ENCODE measurements around the gene CCDC73. TPM values are rescaled to one million over a fixed set of nuclear protein-coding genes. Genes with fewer than 3 reads are reported as not detected.

CCDC73 gene
- total RNA-seq, 1 donor = not detected

DNA sequence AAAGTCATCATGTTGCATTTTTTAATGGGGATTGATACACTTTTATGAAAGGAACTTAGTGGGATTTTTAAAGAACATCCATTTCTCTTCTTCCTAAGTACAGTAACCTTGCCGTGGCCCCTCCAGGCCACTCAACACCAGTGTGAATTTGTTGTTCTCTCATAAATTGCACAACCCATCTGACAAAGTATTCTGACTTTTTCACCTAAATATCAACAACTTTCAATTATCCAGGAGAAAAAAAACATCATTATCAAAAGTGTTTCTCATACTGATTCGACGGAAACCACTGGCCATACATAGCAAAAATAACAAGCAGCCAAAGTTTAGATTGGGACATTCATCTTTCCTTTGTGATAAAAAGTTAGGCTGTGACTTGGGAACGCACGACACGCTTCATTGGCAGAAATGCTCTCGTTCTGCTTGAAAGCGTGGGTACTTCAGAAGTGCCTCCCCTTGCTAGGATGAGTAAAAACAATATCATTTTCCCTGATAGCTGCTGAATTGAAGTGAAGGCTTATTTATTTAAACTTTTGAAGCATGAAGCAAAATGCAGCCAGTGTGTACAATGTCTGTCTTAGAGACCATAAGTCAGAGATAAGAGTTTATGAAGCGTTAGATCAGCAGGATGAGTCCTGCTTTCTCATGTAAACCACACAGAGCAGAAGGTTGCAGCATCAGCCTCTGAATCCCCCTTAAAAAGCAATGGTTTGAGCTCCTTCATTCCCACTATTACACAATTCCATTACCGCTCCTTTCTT, 231.4 kb downstream of the CCDC73 start:
- peak; percentile 68 for DNase-seq (ENCODE audit: low read depth)

DNA sequence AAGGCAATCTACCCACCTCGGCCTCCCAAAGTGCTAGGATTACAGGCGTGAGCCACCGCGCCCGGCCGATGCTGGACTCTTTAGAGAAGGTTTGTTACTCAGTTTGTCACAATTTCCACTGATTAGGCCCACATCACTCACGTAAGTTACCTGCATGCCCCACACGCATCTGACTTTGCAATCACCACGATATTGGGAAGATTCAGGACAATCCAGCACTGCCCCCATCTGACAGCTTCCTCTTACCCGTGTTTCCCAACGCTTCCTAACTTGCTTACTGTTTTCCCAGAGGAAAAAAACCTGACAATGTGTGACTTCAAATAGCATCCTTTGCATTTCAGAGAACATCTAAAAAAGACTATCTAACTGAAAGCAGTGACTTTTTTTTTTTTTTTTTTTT, 232.6 kb downstream of the CCDC73 start:
- DNase-seq (ENCODE audit: low read depth) = no peak
- TF ChIP-seq, protein P1, sequence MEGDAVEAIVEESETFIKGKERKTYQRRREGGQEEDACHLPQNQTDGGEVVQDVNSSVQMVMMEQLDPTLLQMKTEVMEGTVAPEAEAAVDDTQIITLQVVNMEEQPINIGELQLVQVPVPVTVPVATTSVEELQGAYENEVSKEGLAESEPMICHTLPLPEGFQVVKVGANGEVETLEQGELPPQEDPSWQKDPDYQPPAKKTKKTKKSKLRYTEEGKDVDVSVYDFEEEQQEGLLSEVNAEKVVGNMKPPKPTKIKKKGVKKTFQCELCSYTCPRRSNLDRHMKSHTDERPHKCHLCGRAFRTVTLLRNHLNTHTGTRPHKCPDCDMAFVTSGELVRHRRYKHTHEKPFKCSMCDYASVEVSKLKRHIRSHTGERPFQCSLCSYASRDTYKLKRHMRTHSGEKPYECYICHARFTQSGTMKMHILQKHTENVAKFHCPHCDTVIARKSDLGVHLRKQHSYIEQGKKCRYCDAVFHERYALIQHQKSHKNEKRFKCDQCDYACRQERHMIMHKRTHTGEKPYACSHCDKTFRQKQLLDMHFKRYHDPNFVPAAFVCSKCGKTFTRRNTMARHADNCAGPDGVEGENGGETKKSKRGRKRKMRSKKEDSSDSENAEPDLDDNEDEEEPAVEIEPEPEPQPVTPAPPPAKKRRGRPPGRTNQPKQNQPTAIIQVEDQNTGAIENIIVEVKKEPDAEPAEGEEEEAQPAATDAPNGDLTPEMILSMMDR (IDR thresholded peaks at IDR 0.05; ENCODE audit: insufficient read depth, low read length) = no peak
- H3K4me3 ChIP-seq (ENCODE audit: low read depth, low read length) = no peak overlapping the region

More for the DNA sequence above, 231.4 kb downstream of the CCDC73 start:
- no peak overlapping the region for H3K4me3 ChIP-seq (ENCODE audit: low read depth, low read length)
- TF ChIP-seq, protein P1 (IDR thresholded peaks at IDR 0.05; ENCODE audit: insufficient read depth, low read length) = no peak

DNA sequence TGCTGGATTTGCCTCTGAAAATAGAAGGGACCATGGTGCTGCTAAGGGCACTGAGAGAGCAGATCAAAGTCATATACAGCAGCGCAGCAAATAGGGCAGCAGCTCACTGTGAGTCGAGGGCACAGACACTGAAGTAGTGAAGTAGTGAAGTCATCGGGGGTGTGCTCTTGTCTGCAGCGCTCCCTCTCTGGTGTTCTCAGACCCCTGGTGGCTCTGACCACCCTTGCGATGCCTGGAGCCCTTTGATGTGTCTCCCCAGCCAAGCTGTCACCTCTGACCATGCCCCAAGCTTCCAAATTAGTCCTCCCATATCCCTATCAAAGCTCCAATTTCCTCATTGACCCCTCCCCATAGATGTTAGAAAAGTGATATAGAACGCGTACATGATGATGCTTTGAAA, 238.6 kb downstream of the CCDC73 start:
- H3K4me3 ChIP-seq (ENCODE audit: low read depth, low read length) = no peak overlapping the region
- DNase-seq (ENCODE audit: low read depth) = no peak
- TF ChIP-seq, protein P1 (IDR thresholded peaks at IDR 0.05; ENCODE audit: insufficient read depth, low read length) = no peak

GRCh38 chr11:32555091-32555490, 239.4 kb downstream of the CCDC73 start:
- TF ChIP-seq, protein P1 (IDR thresholded peaks at IDR 0.05; ENCODE audit: insufficient read depth, low read length) = no peak
- no peak for DNase-seq (ENCODE audit: low read depth)
- H3K4me3 ChIP-seq (ENCODE audit: low read depth, low read length) = no peak overlapping the region

Other genes with a start within 250 kb of the CCDC73 start
- gene EIF3M, start 210.8 kb downstream of the CCDC73 start, total RNA-seq (ENCODE audit: low replicate concordance) = 575 and 1,709 TPM in 2 replicates
- gene PRRG4, start 35.3 kb upstream of the CCDC73 start, total RNA-seq (ENCODE audit: low replicate concordance) = 0.36 and 0.49 TPM in 2 replicates
- gene QSER1, start 98.1 kb upstream of the CCDC73 start, total RNA-seq (ENCODE audit: low replicate concordance) = 18.8 and 38.1 TPM in 2 replicates
- 3.5 and 9.9 TPM in 2 replicates for gene DEPDC7, start 221.2 kb upstream of the CCDC73 start, total RNA-seq (ENCODE audit: low replicate concordance)
- 25.4 and 44.4 TPM in 2 replicates for gene TCP11L1, start 244.9 kb upstream of the CCDC73 start, total RNA-seq (ENCODE audit: low replicate concordance)